Osteocyte (in vitro differentiated cells): Measurements from ENCODE around the gene CASP7. TPM values are rescaled to one million over a fixed set of nuclear protein-coding genes. Genes with fewer than 3 reads are reported as not detected.

ENCODE experiments used
- DNase-seq: peaks from one replicate; pipeline ENCODE4 v3.0.0; 2021; ENCODE audit warnings: mixed read lengths; ENCODE audit not compliant: unreplicated experiment; ENCODE audit errors: extremely low spot score
- H3K27ac Mint-ChIP-seq: one replicate; pipeline ENCODE4 v1.8.0; 2021; ENCODE audit warnings: mild to moderate bottlenecking, mixed read lengths; ENCODE audit not compliant: unreplicated experiment
- H3K27me3 Mint-ChIP-seq: one replicate; pipeline ENCODE4 v1.8.0; 2021; ENCODE audit warnings: mixed read lengths; ENCODE audit not compliant: unreplicated experiment
- H3K36me3 Mint-ChIP-seq: one replicate; pipeline ENCODE4 v1.8.0; 2021; ENCODE audit warnings: mixed read lengths; ENCODE audit not compliant: unreplicated experiment
- H3K4me1 Mint-ChIP-seq: one replicate; pipeline ENCODE4 v1.8.0; 2021; ENCODE audit warnings: mixed read lengths; ENCODE audit not compliant: unreplicated experiment
- H3K4me3 Mint-ChIP-seq: one replicate; pipeline ENCODE4 v1.8.0; 2021; ENCODE audit warnings: mild to moderate bottlenecking, moderate library complexity, mixed read lengths; ENCODE audit not compliant: unreplicated experiment
- H3K9me3 Mint-ChIP-seq: one replicate; pipeline ENCODE4 v1.8.0; 2021; ENCODE audit warnings: mixed read lengths; ENCODE audit not compliant: unreplicated experiment
- total RNA-seq: library from RNA; stranded (reverse); gene quantifications from 2 replicates; pipeline ENCODE4 v1.2.1, GENCODE V29; 2021
- TF ChIP-seq, protein P1 (sequence below): fragments of 200-600 bp; sonication (generic); IDR thresholded peaks from 2 replicates; pipeline ENCODE4 v1.5.0; 2021; ENCODE audit warnings: antibody characterized with exemption, mild to moderate bottlenecking, moderate library complexity

The CASP7 gene
- total RNA-seq, 1 donor from 2014 or later, result 30.1 TPM

DNA sequence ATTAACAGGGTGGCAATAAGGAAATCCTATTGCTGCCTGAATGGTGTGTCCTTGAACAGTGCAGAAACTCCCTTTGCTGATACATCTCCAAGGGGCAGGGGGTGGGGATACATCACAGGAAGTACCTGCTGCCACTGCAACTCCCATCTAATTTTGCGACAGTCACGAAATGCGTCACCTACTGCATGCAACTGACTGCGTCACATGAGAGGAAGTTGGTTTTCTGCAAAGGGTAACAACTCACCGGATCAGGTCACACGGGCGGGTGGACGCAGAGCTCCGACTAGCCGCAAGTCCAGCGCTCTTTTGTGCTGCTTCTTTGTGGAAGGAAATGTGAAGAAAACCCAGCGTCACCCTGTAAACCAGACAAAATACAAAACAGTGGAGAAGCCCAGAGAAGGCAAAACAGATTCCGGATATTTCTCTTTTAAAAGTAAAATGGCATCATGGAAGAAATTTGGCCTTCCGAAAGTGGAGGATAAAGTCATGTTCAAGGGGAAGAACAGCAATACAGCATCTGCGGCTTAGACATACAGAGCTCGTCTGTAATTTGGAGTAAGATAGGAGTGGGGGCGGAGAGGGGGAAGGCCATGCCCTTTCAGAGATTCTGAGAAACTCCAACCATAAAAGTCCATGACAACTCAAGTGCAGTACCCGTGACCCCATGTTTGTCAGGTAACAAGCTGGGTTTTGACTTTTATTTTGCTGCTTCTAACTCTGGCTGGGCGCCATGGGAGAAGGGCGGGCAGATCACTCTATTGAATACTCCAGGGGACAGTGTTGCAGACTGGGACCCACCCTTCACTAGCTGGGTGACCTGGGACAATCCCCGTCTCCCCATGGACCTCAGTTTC is 39.5 kb downstream of the CASP7 start:
- peaks cover 5% of the 10 kb centered on the region for H3K9me3 Mint-ChIP-seq
- H3K27ac Mint-ChIP-seq, result no peak overlapping the region
- no peaks in the 10 kb centered on the region for H3K27me3 Mint-ChIP-seq
- peaks cover 11% of the 10 kb centered on the region for H3K4me1 Mint-ChIP-seq
- H3K4me3 Mint-ChIP-seq, result no peak overlapping the region
- DNase-seq, result no peak
- H3K36me3 Mint-ChIP-seq, result peaks cover 46% of the 10 kb centered on the region
- TF ChIP-seq, protein P1, sequence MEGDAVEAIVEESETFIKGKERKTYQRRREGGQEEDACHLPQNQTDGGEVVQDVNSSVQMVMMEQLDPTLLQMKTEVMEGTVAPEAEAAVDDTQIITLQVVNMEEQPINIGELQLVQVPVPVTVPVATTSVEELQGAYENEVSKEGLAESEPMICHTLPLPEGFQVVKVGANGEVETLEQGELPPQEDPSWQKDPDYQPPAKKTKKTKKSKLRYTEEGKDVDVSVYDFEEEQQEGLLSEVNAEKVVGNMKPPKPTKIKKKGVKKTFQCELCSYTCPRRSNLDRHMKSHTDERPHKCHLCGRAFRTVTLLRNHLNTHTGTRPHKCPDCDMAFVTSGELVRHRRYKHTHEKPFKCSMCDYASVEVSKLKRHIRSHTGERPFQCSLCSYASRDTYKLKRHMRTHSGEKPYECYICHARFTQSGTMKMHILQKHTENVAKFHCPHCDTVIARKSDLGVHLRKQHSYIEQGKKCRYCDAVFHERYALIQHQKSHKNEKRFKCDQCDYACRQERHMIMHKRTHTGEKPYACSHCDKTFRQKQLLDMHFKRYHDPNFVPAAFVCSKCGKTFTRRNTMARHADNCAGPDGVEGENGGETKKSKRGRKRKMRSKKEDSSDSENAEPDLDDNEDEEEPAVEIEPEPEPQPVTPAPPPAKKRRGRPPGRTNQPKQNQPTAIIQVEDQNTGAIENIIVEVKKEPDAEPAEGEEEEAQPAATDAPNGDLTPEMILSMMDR, result no peak

DNA sequence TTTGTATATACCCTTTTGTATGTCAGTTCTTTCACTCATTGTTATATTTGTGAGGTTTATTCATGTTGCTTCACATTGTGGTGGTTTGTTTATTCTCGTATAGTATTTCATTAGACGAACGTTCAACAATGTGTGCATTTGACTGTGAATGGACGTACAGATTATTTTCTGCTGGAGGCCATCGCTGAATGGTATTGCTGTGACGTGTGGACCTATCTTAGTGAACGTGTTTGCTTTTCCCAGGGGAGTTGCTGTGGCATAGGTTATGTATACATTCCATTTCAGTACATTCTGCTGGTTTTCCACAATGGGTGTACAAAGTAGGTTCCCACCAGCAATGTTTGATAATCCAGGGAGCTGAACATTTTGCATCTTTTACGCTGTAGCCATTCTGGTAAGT is 40.7 kb downstream of the CASP7 start:
- Mint-ChIP-seq H3K9me3 (peaks cover 5% of the 10 kb centered on the region), H3K27me3 (no peaks in the 10 kb centered on the region), H3K4me1 (peaks cover 11% of the 10 kb centered on the region), H3K4me3 (no peak overlapping the region), H3K36me3 (peaks cover 54% of the 10 kb centered on the region), H3K27ac (no peak overlapping the region)
- TF ChIP-seq, protein P1, result no peak
- DNase-seq, result no peak

DNA sequence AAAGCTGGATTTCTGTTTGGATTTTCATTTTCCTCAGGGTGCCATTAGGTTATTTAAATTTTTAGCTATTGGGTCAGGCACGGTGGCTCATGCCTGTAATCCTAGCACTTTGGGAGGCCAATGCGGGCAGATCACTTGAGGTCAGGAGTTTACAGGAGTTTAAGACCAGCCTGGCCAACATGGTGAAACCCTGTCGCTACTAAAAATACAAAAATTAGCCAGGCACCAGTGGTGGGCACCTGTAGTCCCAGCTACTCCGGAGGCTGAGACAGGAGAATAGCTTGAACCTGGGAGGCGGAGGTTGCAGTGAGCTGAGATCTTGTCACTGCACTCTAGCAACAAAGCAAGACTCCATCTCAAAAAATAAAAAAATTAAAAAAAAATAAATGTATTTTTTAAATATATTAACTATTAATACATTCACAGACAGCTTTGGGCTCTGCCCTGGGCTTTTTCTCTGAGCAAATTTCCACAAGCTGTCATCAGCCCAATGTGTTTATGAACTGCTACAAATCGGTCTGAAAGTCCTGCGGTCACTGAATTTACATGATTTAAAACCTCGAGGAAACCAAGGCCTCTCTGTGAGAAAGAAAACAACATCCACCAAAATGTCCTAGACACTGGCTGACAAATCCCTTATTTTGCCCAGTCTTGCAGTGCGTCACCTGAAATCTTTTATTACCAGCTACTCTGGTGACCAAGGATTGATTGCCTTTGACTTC is 52.6 kb downstream of the CASP7 start:
- Mint-ChIP-seq H3K27ac (no peak overlapping the region), H3K36me3 (peaks cover 29% of the 10 kb centered on the region), H3K27me3 (no peaks in the 10 kb centered on the region), H3K4me3 (no peak overlapping the region), H3K9me3 (peaks cover 8% of the 10 kb centered on the region), H3K4me1 (peaks cover 17% of the 10 kb centered on the region)
- TF ChIP-seq, protein P1, result no peak
- DNase-seq, result no peak

DNA sequence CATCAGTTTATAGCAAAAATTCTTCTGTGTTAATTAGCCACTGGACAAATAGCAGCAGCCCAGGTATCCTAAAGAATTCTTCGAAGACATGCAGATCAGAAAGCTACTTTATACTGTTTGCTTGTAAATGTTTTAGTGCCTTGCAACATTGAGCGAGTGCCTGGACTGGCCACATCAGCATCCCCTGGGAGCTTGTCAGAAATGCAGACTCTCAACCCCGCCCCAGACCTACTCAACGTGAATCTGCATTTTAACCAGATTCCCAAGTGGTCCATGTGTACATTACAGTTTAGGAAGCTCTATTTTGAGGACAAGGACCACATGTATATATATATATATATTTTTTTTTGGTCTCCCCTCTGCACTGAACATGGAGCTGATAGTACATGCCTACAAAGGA is 53.3 kb downstream of the CASP7 start:
- Mint-ChIP-seq H3K4me1 (peaks cover 17% of the 10 kb centered on the region), H3K27me3 (no peaks in the 10 kb centered on the region), H3K27ac (no peak overlapping the region), H3K9me3 (peaks cover 8% of the 10 kb centered on the region), H3K36me3 (peaks cover 25% of the 10 kb centered on the region), H3K4me3 (no peak overlapping the region)
- DNase-seq, result no peak
- TF ChIP-seq, protein P1, result no peak

DNA sequence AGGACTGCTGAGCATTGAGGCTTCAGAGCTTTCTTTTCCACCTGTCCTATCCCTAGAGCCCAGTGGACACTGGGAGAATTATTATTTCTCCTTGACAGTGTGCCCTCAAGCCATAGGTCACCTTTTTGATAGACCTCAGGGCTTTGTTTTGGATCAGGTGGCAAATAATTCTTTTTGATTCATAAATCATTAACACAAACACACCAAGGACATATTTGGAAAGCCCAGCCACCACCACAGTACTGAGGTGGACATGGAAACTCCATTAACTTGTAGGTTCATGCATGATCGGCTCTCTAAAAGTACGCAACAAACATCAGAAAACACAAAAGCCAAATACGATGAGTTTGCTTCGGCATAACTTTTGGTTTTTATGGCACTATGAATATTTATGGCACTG is 53.9 kb downstream of the CASP7 start:
- H3K4me1 Mint-ChIP-seq, result peaks cover 17% of the 10 kb centered on the region
- H3K27ac Mint-ChIP-seq, result no peak overlapping the region
- H3K27me3 Mint-ChIP-seq, result peaks cover 2% of the 10 kb centered on the region
- TF ChIP-seq, protein P1, result no peak
- peaks cover 8% of the 10 kb centered on the region for H3K9me3 Mint-ChIP-seq
- DNase-seq, result no peak
- no peak overlapping the region for H3K4me3 Mint-ChIP-seq
- peaks cover 19% of the 10 kb centered on the region for H3K36me3 Mint-ChIP-seq
